Chondrocyte (in vitro differentiated cells): ENCODE results near the gene SPG7. TPM values are rescaled to one million over a fixed set of nuclear protein-coding genes. Genes with fewer than 3 reads are reported as not detected.

Experiments used
- DNase-seq: peaks from one replicate; pipeline ENCODE4 v3.0.0; 2021; ENCODE audit warnings: mixed read lengths, low spot score
- H3K27ac Mint-ChIP-seq: one replicate; pipeline ENCODE4 v1.8.0; 2021; ENCODE audit warnings: mild to moderate bottlenecking, moderate library complexity, mixed read lengths; ENCODE audit not compliant: unreplicated experiment
- H3K27me3 Mint-ChIP-seq: 2 replicates; pipeline ENCODE4 v1.8.0; 2021; ENCODE audit warnings: low read depth, mixed read lengths
- H3K36me3 Mint-ChIP-seq: 2 replicates; pipeline ENCODE4 v1.8.0; 2021; ENCODE audit warnings: low read depth, mixed read lengths
- H3K4me1 Mint-ChIP-seq: 2 replicates; pipeline ENCODE4 v1.8.0; 2021; ENCODE audit warnings: low read depth, mild to moderate bottlenecking, mixed read lengths
- H3K4me3 Mint-ChIP-seq: one replicate; pipeline ENCODE4 v1.8.0; 2021; ENCODE audit warnings: mild to moderate bottlenecking, moderate library complexity, mixed read lengths; ENCODE audit not compliant: unreplicated experiment
- H3K9me3 Mint-ChIP-seq: 2 replicates; pipeline ENCODE4 v1.8.0; 2021; ENCODE audit warnings: low read depth, mixed read lengths
- CTCF ChIP-seq: fragments of 200-600 bp; sonication (generic); IDR thresholded peaks from 2 replicates; pipeline ENCODE4 v1.5.0; 2021; ENCODE audit warnings: antibody characterized with exemption, mild to moderate bottlenecking, moderate library complexity
- total RNA-seq: library from RNA; stranded (reverse); gene quantifications from 3 replicates; pipeline ENCODE4 v1.2.1, GENCODE V29; 2021

SPG7 gene
- total RNA-seq, 1 donor from 2014 or later: 87.6 TPM

- Mint-ChIP-seq H3K4me3 (no peak overlapping the region), H3K27me3 (no peaks in the 10 kb centered on the region), H3K27ac (no peak overlapping the region), H3K36me3 (peaks cover 21% of the 10 kb centered on the region), H3K9me3 (no peaks in the 10 kb centered on the region), H3K4me1 (peaks cover 2% of the 10 kb centered on the region)
- no peak for DNase-seq
- TF ChIP-seq CTCF: no peak
Observed at GRCh38 chr16:89552329-89552728, 44.1 kb downstream of the SPG7 start.

GRCh38 chr16:89552913-89553312 lies 44.7 kb downstream of the SPG7 start:
- Mint-ChIP-seq H3K27ac (no peak overlapping the region), H3K9me3 (no peaks in the 10 kb centered on the region), H3K27me3 (no peaks in the 10 kb centered on the region), H3K36me3 (peaks cover 21% of the 10 kb centered on the region), H3K4me3 (no peak overlapping the region), H3K4me1 (peaks cover 5% of the 10 kb centered on the region)
- TF ChIP-seq CTCF: no peak
- no peak for DNase-seq

DNA sequence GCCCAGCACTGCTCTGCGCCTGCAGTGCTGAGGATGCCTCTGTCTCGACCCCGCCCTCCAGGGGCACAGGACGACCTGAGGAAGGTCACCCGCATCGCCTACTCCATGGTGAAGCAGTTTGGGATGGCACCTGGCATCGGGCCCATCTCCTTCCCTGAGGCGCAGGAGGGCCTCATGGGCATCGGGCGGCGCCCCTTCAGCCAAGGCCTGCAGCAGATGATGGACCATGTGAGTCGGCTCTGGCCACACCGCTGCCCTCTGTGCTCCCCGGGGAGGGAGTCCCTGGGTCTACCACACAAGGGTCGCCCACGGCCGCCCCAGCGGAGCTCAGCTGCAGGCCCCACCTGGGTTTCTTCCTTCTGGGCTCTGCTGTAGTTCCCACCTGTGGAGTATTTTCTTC lies 45.5 kb downstream of the SPG7 start:
- H3K27me3 Mint-ChIP-seq: no peaks in the 10 kb centered on the region
- no peak for DNase-seq
- peaks cover 5% of the 10 kb centered on the region for H3K4me1 Mint-ChIP-seq
- peaks cover 15% of the 10 kb centered on the region for H3K36me3 Mint-ChIP-seq
- no peak overlapping the region for H3K27ac Mint-ChIP-seq
- H3K4me3 Mint-ChIP-seq: no peak overlapping the region
- TF ChIP-seq CTCF: no peak
- no peaks in the 10 kb centered on the region for H3K9me3 Mint-ChIP-seq

DNA sequence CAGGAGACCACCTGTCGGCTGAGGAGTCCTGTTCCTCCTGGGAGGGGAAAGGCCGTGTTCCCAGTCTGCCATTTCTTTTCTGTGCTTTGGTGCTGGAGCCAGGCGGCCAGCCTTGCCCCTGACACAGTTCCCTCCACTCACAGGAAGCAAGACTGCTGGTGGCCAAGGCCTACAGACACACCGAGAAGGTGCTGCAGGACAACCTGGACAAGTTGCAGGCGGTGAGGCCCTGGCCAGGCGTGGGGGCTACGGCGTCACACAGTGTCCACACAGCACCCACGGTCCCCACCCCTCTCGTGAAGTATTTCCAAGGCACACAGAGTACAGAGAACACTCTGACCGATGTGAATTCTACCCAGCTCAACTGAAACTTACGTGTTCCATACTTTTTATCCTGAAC lies 46.1 kb downstream of the SPG7 start:
- Mint-ChIP-seq H3K27ac (no peak overlapping the region), H3K9me3 (no peaks in the 10 kb centered on the region), H3K27me3 (no peaks in the 10 kb centered on the region), H3K36me3 (peaks cover 15% of the 10 kb centered on the region), H3K4me3 (no peak overlapping the region), H3K4me1 (peaks cover 10% of the 10 kb centered on the region)
- TF ChIP-seq CTCF: no peak
- DNase-seq: no peak

DNA sequence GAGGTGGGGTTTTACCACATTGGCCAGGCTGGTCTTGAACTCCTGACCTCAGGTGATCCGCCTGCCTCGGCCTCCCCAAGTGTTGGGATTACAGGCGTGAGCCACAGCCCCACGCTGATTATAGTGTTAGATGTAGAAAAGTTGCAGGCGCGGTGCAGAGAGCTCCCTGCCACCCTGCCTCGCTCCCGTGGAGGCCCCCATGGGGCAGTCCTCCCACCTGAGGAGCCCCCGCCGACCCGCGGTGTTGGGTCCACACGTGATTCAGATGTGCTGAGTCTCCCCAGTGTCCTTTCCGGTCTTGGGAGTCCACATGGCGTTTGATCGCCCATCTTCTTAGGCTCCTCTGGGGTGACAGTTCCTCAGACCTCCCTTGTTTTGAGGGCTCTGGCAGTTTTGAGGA lies 47.1 kb downstream of the SPG7 start:
- Mint-ChIP-seq H3K36me3 (peaks cover 10% of the 10 kb centered on the region), H3K27ac (no peak overlapping the region), H3K4me1 (peaks cover 15% of the 10 kb centered on the region), H3K4me3 (no peak overlapping the region), H3K27me3 (no peaks in the 10 kb centered on the region), H3K9me3 (no peaks in the 10 kb centered on the region)
- DNase-seq: no peak
- TF ChIP-seq CTCF: no peak
